Suprapubic skin (tissue), 4 donors: ENCODE results near the gene SETD6.

Experiments used
- POLR2A ChIP-seq, 2 donors: fragments of 450-650 bp; IDR thresholded peaks; one replicate each; pipeline ENCODE4 v1.6.1; 2017; ENCODE audit warnings: antibody characterized with exemption in 2 of 2, mild to moderate bottlenecking in 2 of 2, moderate library complexity in 2 of 2
- POLR2AphosphoS5 ChIP-seq, 3 donors: sonication (generic); formaldehyde crosslinking; IDR thresholded peaks; one replicate each; pipeline ENCODE4 v1.6.1; 2017; ENCODE audit warnings: antibody characterized with exemption in 3 of 3
- TF ChIP-seq, protein P1 (sequence below), 2 donors: fragments of 200-600 bp in 1 of 2; fragments of 450-650 bp in 1 of 2; sonication (generic) in 1 of 2; IDR thresholded peaks; one replicate each; pipeline ENCODE4 v1.5.1; 2016 to 2019; ENCODE audit warnings: antibody characterized with exemption in 2 of 2, mild to moderate bottlenecking in 1 of 2, moderate library complexity in 1 of 2

DNA sequence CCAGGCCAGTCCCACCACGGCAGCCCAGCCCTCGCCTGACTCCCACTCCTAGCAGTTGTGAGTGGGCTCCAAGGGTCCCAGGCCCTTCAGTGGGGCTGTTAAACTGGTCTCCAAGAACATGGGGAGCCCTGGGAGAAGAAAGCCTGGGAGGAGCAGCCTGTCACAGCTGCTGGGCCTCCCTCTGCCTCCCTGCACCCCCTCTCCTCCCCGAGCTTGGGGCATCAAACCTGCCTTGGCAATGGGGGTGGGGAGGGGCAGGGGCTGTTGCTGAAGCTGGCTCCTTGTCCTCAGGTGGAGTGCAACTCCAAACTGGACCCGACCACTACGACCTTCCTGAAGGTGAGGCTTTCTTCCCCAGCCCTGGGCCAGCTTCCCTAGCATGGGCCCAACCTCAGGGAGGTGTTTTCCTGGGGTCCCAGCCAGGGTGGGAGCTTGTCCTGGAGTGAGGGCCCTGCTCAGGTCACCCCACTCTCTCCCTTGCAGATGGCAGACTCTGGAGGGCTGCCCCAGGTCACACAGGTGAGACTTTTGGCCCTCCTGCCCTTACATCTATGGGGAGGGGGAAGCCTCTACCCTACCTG is 6.6 kb upstream of the SETD6 start:
- TF ChIP-seq, protein P1, sequence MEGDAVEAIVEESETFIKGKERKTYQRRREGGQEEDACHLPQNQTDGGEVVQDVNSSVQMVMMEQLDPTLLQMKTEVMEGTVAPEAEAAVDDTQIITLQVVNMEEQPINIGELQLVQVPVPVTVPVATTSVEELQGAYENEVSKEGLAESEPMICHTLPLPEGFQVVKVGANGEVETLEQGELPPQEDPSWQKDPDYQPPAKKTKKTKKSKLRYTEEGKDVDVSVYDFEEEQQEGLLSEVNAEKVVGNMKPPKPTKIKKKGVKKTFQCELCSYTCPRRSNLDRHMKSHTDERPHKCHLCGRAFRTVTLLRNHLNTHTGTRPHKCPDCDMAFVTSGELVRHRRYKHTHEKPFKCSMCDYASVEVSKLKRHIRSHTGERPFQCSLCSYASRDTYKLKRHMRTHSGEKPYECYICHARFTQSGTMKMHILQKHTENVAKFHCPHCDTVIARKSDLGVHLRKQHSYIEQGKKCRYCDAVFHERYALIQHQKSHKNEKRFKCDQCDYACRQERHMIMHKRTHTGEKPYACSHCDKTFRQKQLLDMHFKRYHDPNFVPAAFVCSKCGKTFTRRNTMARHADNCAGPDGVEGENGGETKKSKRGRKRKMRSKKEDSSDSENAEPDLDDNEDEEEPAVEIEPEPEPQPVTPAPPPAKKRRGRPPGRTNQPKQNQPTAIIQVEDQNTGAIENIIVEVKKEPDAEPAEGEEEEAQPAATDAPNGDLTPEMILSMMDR (IDR thresholded peaks at IDR 0.05) = no peak
- TF ChIP-seq POLR2A (IDR thresholded peaks at IDR 0.05) = no peak
- no peak for TF ChIP-seq POLR2AphosphoS5 (IDR thresholded peaks at IDR 0.05)
